Activated CD4-positive, alpha-beta T cell treated with anti-CD3 and anti-CD28 coated beads, Interleukin-2, amount 50 U/mL, for 24 hours (primary cell): ENCODE results near the gene ULK4.
"Not testable (repeated sequence)": the region's sequence is repeated elsewhere in the genome, so short reads cannot be mapped to it uniquely, and the experiment has no call there.

ENCODE experiments used
- DNase-seq, 2 donors: peaks; one replicate each; pipeline ENCODE4 v3.0.0-alpha.2; 2020; ENCODE audit warnings: low read depth in 1 of 2, low spot score in 1 of 2

The ULK4 gene

DNA sequence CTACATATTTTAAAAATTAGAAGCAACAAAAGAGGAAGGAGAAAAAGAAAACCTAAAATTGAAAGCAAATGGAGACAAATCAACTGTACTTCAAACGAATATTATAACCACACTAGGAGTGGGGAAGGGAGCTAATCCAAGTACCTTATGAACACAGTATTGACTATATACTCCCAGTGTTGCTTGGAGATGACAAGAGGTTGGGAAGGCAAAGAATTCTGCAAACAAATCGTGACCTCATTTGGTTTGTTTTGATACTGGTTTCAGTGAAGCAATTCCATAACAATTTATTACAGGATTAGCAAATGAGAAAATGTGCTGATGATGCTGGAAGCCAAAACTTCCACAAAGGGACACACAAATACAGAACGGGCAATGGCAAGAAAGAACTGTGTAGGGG lies 268.1 kb downstream of the ULK4 start:
- DNase-seq = no peak

- no peak for DNase-seq
Observed at GRCh38 chr3:41690766-41691563, 270.9 kb downstream of the ULK4 start.

- no peak for DNase-seq
Observed at GRCh38 chr3:41688595-41689380, 273.1 kb downstream of the ULK4 start.

- DNase-seq = no peak
Observed at GRCh38 chr3:41684797-41685735, 276.8 kb downstream of the ULK4 start.

DNA sequence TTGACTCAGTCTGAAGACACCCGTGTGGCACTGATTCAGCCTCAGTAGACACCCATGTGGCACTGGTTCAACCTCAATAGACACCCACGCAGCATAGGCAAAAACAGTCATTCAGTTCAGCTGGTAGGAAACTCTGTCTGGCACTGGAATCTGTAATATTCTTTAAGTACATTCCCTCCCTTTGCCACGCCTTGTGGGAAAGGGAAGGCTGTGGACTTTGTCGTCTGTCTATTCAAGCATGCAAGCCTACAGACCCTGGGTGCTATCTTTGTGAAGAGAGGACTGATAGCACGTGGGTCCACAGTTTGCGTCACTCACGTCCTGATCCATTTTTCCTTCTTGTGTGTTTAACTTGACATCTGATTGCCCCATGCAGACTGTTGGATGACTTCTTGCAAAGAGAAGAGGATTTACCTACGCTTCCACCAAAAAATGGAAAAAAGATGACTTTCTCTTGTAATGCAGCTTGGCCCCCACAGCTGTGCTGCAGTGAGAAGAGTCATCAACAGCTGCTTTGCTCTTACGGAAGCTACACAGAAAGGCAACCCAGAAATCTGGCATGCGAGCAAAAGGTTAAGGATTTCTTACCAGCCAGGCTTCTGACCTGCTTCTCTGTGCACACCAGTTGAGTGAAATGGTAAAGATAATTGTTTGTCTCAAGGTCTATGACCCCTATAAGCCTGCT lies 278.1 kb downstream of the ULK4 start:
- DNase-seq = no peak

DNA sequence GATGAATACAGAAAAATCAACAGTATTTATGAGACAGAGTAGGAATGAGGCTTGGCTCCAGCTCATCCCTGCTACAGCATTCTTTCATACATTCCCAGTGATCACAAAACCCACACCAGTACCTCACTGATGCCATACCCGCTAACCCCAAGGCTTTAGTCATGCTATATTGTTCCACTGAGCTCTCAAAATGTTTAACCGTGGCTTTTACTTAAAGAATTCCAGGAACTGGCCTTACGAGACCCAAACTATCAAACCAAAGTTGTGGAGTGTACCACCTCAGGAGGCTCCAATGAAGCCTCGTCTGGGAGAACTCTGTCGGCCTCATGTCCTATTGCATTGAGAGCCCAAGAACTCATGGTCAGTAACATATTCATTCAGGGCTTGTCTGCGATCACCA lies 278.9 kb downstream of the ULK4 start:
- no peak for DNase-seq

- DNase-seq = no peak
Observed at GRCh38 chr3:41682382-41682781, 279.5 kb downstream of the ULK4 start.

DNA sequence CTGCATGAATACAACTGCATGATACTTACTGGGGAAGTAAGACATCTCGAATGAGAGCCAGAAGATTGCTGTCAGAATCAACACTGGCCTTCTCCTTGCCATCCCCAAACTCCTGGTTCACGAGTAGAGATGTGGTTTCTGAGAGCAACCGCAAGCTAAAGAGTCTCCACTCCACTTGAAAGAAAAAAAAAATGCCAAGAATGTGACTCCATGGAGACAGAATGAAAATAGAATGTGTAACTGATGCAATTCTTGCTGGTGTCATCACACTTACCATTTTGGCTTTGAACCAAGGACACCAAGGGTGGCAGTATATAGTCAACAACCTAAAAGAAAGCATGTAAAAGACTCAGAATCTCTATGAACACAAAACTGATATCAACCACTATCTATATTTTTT lies 280.4 kb downstream of the ULK4 start:
- DNase-seq = no peak

GRCh38 chr3:41679374-41679773 lies 282.5 kb downstream of the ULK4 start:
- no peak for DNase-seq

- DNase-seq = not testable (repeated sequence)
Observed at GRCh38 chr3:41675102-41675501, 286.8 kb downstream of the ULK4 start.

DNA sequence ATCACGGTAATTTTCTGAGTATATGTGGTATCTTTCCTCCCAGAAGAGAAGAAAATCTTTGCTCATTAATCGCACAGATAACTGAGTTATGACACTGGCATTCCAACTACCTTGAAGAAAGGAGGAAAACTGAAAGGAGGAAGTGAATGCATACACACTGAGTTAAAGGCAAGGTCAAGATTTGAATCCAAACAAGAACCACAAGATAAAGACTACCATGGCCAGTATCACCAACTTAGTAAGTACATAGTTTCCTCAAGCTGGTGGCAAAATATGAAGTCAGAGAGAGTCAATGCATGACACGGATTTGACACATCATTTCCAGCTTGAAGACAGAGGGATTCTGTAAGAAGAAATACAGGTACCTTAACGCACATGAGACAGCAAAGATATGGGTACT lies 287.5 kb downstream of the ULK4 start:
- no peak for DNase-seq

GRCh38 chr3:41673650-41674049 lies 288.3 kb downstream of the ULK4 start:
- no peak for DNase-seq

DNA sequence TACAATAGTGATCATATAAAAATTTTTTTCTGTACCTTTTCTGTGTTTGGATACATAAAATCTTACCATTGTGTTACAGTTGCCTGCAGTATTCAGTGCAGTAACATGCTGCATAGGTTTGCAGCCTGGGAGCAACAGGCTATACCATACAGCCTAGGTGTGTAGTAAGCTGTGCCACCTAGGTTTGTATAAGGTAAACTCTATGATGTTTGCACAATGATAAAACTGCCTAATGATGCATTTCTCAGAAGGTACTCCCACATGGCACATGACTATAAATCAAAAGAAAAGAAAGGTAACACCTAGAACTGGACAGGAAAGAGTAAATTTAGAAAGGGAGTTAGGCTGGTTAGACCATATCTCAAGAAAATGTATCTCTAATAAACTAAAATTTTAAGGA lies 293.5 kb downstream of the ULK4 start:
- no peak for DNase-seq

- DNase-seq = no peak
Observed at GRCh38 chr3:41662288-41662687, 299.6 kb downstream of the ULK4 start.

GRCh38 chr3:41661796-41662195 lies 300.1 kb downstream of the ULK4 start:
- DNase-seq = no peak

- DNase-seq = no peak
Observed at GRCh38 chr3:41660510-41660909, 301.4 kb downstream of the ULK4 start.

- DNase-seq = no peak
Observed at GRCh38 chr3:41653571-41654239, 308.2 kb downstream of the ULK4 start.

DNA sequence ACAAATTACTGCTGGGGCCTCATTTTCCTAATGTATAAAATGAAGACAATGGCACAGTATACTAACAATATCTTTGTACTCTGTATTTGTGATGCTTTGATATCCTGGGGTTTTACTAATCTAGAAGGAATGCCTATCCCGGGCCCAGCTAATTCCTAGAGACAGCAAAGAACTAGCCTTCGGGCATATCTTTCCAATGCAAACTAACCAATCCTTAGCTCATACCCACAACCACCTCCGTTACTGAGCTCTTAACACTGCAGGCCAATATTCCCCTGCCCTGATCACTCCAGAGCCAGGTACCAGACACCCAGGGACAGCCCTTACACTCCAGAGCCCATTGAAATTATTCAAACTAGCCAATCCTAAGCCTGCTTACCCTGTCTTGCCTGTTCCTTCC lies 309.0 kb downstream of the ULK4 start:
- no peak for DNase-seq

DNA sequence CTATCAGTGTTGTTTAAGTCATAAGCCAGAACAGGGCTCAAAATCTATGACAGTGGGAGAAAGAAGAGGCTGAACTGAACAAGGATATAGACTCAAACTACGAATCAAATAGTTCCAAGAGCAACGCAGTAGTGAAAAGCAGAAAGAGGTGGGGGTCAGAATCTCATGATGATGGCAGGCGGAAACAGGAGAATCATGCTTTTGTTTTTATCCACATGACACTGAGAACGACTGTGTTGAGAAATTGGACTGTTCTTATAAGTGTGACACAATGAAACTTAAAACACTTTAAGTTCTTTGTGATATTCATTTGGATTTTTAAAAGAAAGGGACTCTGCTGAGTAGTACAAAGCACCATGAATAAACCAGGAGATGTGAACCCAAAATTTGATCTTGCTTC lies 309.4 kb downstream of the ULK4 start:
- DNase-seq = no peak

- DNase-seq = no peak
Observed at GRCh38 chr3:41651718-41652117, 310.2 kb downstream of the ULK4 start.
